ENCODE results near the gene FBXO7.
A peak's percentile ranks its signal among the peaks of the same experiment; 100 is the strongest.

FBXO7 gene

DNA sequence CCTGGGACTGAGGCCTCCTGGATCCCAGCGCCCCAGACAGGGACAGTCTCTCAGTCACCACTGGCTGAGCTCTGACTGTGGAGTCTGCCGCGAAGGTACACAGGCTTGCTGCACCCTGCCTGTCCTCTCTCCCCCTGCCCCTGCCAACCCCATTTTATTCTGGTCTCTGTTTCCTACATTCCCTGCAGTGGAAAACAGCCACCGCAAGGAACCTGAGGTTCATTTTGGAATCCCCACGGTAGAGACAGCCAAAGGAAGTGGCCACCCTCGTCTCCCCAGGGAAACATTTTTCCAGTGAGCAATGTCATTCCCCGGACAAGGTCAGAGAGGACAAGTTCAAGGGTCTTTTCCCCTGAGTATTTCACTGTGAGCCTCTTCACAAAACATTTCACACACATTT lies 56.6 kb downstream of the FBXO7 start:
- Histone ChIP-seq H3K27me3 (no peaks in the 10 kb centered on the region), H3K36me3 (no peaks in the 10 kb centered on the region), H3K4me1 (peaks cover 5% of the 10 kb centered on the region), H3K4me3 (ENCODE audit: low read depth, low read length) (no peak overlapping the region), H3K9me3 (no peaks in the 10 kb centered on the region)
- DNase-seq = no peak
- no peak for TF ChIP-seq CTCF (IDR thresholded peaks at IDR 0.05; ENCODE audit: low read depth, low read length)

DNA sequence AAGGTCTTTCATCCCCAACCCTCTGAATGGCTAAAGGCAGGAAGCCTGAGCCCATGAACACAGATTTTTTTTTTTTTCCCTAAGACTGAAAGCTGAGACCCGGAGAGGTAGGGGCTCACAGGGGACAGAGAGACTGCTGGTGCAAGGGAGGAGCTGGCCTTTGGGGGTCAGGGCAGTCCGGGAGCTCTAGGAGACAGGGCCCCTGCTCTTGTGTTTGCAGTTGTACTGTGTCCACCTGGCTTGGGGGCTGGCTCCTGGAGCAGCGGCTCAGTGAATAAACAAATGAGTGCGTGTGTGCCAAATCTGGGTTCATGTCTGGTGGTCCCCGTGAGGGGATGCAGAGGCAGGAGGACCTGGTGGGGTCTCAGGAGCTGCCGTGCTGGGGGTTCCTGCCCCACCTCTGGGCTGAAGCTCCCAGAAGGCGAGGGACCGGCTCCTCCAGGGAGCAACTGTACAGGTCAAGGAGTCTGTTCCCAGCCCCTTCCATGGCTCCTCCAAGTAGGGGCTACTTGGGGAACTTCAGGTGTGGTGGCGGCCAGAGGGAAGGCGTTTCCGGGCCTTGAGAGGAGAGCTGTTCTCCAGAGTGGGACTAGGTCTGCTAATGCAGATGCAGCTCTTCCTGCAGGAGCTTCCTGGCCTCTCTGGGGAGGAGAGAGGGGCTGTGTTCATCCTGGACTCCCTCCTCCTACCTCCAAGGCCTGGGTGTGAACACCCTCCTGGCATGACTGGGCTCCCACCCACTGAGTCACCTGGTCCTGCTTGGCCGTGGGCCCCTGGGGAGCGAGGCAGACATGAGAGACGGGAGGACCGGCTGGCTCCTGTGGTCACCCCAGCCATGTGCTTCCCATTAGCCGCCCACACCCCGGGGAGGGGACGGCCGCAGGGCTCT lies 57.6 kb downstream of the FBXO7 start:
- Histone ChIP-seq H3K4me3 (ENCODE audit: low read depth, low read length) (no peak overlapping the region), H3K9me3 (no peaks in the 10 kb centered on the region), H3K4me1 (peaks cover 5% of the 10 kb centered on the region), H3K27me3 (no peaks in the 10 kb centered on the region), H3K36me3 (no peaks in the 10 kb centered on the region)
- no peak for TF ChIP-seq CTCF (IDR thresholded peaks at IDR 0.05; ENCODE audit: low read depth, low read length)
- peak; percentile 79 for DNase-seq

DNA sequence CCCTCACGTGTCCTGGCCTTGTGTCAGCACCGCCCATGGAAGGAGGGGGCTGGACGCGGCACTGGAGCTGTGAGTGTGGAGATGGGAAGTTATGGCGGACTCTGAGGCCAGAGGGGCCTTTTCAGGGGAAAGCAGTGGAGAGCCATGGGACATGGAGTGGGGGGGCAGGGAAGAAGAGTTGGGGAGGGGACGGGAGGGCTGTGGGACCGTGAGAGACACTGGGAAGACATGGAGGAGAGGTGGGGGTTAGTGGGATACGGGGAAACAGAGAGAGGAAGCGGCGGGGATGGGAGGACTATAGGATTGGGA lies 58.2 kb downstream of the FBXO7 start:
- no peak for DNase-seq
- no peak overlapping the region for H3K4me3 ChIP-seq (ENCODE audit: low read depth, low read length)
- H3K4me1 ChIP-seq = peaks cover 5% of the 10 kb centered on the region
- no peaks in the 10 kb centered on the region for H3K9me3 ChIP-seq
- no peaks in the 10 kb centered on the region for H3K27me3 ChIP-seq
- TF ChIP-seq CTCF (IDR thresholded peaks at IDR 0.05; ENCODE audit: low read depth, low read length) = no peak
- H3K36me3 ChIP-seq = no peaks in the 10 kb centered on the region

DNA sequence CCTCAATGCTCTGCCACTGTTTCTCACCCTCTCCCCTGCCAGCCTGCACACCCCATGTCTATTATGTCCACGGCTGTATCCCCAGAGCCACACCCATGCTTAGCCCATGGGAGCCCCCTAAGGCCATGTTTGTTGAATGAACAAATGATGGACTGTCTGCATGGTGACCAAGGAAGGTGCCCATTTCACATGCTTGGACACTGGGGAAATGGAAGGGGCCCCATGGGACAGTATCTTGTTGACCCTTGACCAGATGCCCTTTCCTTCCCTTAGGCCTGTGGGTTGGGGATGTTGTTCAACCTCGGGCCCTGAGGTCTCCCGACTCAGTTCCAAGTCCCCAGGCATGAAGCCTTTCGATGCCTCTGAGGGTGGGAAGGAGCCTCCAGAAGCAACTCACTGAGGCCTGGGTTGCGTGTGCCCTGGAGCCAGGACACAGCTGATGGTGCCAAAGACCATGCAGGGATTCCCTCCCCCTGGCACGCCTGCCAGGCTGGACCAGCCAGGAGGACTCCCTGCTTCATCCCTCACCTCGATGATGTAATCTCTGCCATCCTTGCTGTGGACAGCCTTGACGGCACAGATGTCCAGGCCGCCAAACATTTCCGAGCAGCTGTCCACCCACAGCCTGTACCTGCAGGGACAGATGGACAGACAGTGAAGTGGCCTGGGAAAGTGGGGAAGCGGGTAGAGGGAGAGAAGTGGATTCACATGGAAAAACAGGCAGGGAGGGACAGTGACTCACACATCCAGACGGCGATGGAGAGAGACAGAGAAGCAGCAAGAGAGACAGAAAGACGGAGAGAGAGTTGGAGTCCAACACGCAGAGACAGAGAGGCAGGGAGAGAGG lies 58.9 kb downstream of the FBXO7 start:
- no peak for TF ChIP-seq CTCF (IDR thresholded peaks at IDR 0.05; ENCODE audit: low read depth, low read length)
- Histone ChIP-seq H3K27me3 (no peaks in the 10 kb centered on the region), H3K9me3 (no peaks in the 10 kb centered on the region), H3K36me3 (no peaks in the 10 kb centered on the region), H3K4me3 (ENCODE audit: low read depth, low read length) (no peak overlapping the region), H3K4me1 (peaks cover 5% of the 10 kb centered on the region)
- DNase-seq = no peak

DNA sequence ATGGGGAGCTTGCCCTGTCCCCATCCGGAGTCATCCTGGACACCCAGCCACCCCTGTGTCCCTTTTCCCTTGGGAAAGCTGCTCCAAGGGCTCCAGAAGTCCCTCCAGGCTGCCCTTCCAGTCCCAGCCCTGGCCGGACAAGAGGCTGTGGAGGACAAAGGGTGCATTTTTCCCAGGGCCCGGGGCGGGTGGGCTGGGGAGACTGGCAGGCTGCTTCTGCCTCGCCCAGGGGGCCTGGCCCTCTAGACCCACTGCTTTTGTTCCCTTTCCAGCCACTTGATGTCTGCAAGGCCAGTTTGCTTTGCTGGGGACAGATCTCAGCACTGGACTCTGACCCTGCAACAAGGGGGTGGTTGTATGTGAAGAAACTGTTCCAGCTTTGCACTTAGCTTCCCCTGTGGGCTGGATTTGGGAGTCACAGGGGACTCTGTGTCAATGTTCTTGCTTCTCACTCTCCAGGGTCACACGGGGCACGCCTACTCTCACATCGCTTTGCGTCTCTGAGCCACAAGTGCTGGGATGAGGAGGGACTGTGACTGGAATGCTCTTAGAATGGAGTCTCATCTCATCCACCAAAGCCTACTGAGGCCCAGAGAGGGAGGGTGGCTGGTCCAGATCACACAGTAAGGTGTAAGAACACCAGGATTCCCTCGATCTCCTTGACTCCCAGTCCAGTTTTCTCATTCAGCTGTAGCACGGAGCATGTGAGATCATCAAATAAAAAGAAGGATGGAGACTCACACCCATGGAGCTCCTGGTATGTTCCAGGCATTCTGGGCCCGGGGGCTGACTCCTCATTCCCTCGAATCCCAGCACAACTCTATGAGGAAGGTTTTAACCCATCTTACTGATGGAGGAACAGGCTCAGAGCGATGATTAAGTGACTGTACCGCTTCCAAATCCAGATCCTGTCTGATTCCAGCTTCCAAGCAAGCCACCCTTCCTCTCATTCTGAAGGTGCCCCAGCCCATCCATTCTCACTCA lies 59.9 kb downstream of the FBXO7 start:
- no peak for TF ChIP-seq CTCF (IDR thresholded peaks at IDR 0.05; ENCODE audit: low read depth, low read length)
- H3K9me3 ChIP-seq = no peaks in the 10 kb centered on the region
- peaks cover 5% of the 10 kb centered on the region for H3K4me1 ChIP-seq
- H3K27me3 ChIP-seq = no peaks in the 10 kb centered on the region
- H3K36me3 ChIP-seq = no peaks in the 10 kb centered on the region
- H3K4me3 ChIP-seq (ENCODE audit: low read depth, low read length) = no peak overlapping the region
- no peak for DNase-seq

All from BE2C (cell line).